Esophagus muscularis mucosa (tissue), 4 donors: ENCODE data around the gene HMX3. TPM values are rescaled to one million over a fixed set of nuclear protein-coding genes. Genes with fewer than 3 reads are reported as not detected.

Source experiments
- DNase-seq: peaks from one replicate; pipeline ENCODE4 v3.0.0-alpha.2; 2017; ENCODE audit errors: extremely low spot score
- H3K27ac ChIP-seq, 4 donors: fragments of 200-600 bp; sonication (generic); replicated peaks in 1 of 4; 1 replicate in 3 of 4; 2 replicates in 1 of 4; pipeline ENCODE4 v1.5.1; 2016 to 2019; ENCODE audit warnings: mild to moderate bottlenecking in 1 of 4
- H3K27me3 ChIP-seq, 4 donors: fragments of 200-600 bp; sonication (generic); one replicate each; pipeline versions ENCODE4 v1.5.1 to v1.6.0; 2016 to 2019
- H3K36me3 ChIP-seq, 4 donors: fragments of 200-600 bp; sonication (generic); one replicate each; pipeline ENCODE4 v1.5.1; 2016 to 2019
- H3K4me1 ChIP-seq, 4 donors: fragments of 200-600 bp; sonication (generic); one replicate each; pipeline ENCODE4 v1.5.1; 2016 to 2019
- H3K4me3 ChIP-seq, 4 donors: fragments of 200-600 bp; sonication (generic); 1 replicate in 2 of 4; 2 replicates in 2 of 4; pipeline ENCODE4 v1.5.1; 2016 to 2019; ENCODE audit warnings: mild to moderate bottlenecking in 4 of 4, moderate library complexity in 1 of 4
- H3K9me3 ChIP-seq, 4 donors: fragments of 200-600 bp; sonication (generic); 1 replicate in 3 of 4; 2 replicates in 1 of 4; pipeline ENCODE4 v1.5.1; 2016 to 2019
- EP300 ChIP-seq: sonication (generic); formaldehyde crosslinking; IDR thresholded peaks from one replicate; pipeline ENCODE4 v1.6.1; 2017; ENCODE audit warnings: antibody characterized with exemption
- POLR2A ChIP-seq: fragments of 450-650 bp; IDR thresholded peaks from one replicate; pipeline ENCODE4 v1.6.1; 2017; ENCODE audit warnings: antibody characterized with exemption, moderate library complexity, mild to moderate bottlenecking, low read depth
- POLR2AphosphoS5 ChIP-seq, 2 donors: sonication (generic); formaldehyde crosslinking; IDR thresholded peaks; one replicate each; pipeline ENCODE4 v1.6.1; 2017; ENCODE audit warnings: antibody characterized with exemption in 2 of 2
- WGBS: methylation state at CpG from one replicate; pipeline ENCODE4 v1.1.5; 2018; 5-methylcytosine and 5-hydroxymethylcytosine counted together
- intact Hi-C: fragments of 100-400 bp; cut with DNase I; formaldehyde crosslinking; loops from one replicate; pipeline ENCODE4 v1.15.1; 2023
- total RNA-seq, 4 donors: library from RNA; depleted of rRNA; stranded (reverse); fragments of >200 nt; gene quantifications; one replicate each; pipeline versions ENCODE4 v1.1.0 to v1.2.1, GENCODE V29; 2016
- TF ChIP-seq, protein P1 (sequence below), 3 experiments: fragments of 200-600 bp in 2 of 3; fragments of 450-650 bp in 1 of 3; sonication (generic) in 2 of 3; IDR thresholded peaks; one replicate each; pipeline ENCODE4 v1.5.1; 2017 to 2019; ENCODE audit warnings: antibody characterized with exemption in 3 of 3, mild to moderate bottlenecking in 2 of 3, moderate library complexity in 1 of 3

Gene HMX3
- total RNA-seq, 4 donors from 2014 or later, result not detected

DNA sequence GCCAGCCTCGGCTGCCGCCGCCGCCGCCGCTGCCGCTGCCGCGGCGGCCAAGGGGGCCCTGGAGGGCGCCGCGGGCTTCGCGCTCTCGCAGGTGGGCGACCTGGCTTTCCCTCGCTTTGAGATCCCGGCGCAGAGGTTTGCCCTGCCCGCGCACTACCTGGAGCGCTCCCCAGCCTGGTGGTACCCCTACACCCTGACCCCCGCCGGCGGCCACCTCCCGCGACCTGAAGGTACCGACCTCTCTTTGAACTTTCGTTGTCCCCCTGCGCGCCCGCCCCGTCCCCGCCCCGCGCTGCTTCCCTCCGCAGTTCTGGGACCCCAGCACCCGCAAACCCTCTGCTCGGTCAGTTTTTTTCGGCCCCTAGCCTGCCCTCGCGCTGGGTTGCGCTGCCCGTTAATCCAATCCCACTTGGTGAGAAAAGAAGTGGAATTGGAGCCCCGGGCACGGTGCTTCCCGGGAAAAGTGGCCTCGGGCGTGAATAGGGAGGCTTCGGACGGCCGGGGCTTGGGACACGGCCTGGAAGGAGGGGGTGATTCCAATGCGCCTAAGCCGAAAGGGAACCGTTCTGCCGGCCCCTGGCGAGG lies 543 bp downstream of the HMX3 start:
- intact Hi-C loops, result no loop called here
- H3K27ac ChIP-seq, result no peak overlapping the region
- TF ChIP-seq, protein P1, sequence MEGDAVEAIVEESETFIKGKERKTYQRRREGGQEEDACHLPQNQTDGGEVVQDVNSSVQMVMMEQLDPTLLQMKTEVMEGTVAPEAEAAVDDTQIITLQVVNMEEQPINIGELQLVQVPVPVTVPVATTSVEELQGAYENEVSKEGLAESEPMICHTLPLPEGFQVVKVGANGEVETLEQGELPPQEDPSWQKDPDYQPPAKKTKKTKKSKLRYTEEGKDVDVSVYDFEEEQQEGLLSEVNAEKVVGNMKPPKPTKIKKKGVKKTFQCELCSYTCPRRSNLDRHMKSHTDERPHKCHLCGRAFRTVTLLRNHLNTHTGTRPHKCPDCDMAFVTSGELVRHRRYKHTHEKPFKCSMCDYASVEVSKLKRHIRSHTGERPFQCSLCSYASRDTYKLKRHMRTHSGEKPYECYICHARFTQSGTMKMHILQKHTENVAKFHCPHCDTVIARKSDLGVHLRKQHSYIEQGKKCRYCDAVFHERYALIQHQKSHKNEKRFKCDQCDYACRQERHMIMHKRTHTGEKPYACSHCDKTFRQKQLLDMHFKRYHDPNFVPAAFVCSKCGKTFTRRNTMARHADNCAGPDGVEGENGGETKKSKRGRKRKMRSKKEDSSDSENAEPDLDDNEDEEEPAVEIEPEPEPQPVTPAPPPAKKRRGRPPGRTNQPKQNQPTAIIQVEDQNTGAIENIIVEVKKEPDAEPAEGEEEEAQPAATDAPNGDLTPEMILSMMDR (IDR thresholded peaks at IDR 0.05), result no peak
- no peak for TF ChIP-seq POLR2AphosphoS5 (IDR thresholded peaks at IDR 0.05)
- no peak for TF ChIP-seq POLR2A
- no peak for TF ChIP-seq EP300
- 4% methylated on average over 24 of the region's 59 CpGs for WGBS
- H3K36me3 ChIP-seq, result no peaks in the 10 kb centered on the region
- peaks cover 45 to 75% (median 71%) of the 10 kb centered on the region in 4 donors for H3K4me1 ChIP-seq
- peak overlapping the region; percentile 49 to 61 (median 50) for H3K4me3 ChIP-seq
- DNase-seq, result no peak
- peaks cover 29 to 100% (median 97%) of the 10 kb centered on the region in 4 donors for H3K27me3 ChIP-seq
- H3K9me3 ChIP-seq, result no peaks in the 10 kb centered on the region

DNA sequence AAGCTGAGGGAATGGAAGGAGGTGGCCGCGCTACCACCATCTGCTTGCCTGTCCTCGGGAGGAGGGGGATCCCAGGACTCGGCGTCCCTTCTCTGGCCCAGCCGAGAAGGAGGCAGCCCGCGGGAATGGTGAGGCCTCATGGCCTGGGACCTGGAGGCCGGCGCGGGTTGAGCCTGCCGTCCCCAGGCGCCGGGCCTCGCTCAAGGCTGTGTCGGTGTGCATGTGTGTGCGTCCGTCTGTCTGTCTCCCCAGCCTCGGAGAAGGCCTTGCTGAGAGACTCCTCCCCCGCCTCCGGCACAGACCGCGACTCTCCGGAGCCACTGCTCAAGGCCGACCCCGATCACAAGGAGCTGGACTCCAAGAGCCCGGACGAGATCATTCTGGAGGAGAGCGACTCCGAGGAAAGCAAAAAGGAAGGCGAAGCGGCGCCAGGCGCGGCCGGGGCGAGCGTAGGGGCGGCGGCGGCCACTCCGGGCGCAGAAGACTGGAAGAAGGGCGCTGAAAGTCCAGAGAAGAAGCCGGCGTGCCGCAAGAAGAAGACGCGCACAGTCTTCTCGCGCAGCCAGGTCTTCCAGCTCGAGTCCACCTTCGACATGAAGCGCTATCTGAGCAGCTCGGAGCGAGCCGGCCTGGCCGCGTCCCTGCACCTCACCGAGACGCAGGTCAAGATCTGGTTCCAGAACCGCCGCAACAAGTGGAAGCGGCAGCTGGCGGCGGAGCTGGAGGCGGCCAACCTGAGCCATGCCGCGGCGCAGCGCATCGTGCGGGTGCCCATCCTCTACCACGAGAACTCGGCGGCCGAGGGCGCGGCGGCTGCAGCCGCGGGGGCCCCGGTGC lies 1.3 kb downstream of the HMX3 start:
- peak overlapping the region; percentile 49 to 61 (median 50) for H3K4me3 ChIP-seq
- intact Hi-C loops, result no loop called here
- H3K27me3 ChIP-seq, result peaks cover 29 to 100% (median 97%) of the 10 kb centered on the region in 4 donors
- under 1% methylated on average over 37 of the region's 83 CpGs for WGBS
- no peak for TF ChIP-seq EP300
- no peak for TF ChIP-seq POLR2AphosphoS5 (IDR thresholded peaks at IDR 0.05)
- TF ChIP-seq POLR2A, result no peak
- TF ChIP-seq, protein P1 (IDR thresholded peaks at IDR 0.05), result no peak
- H3K4me1 ChIP-seq, result peaks cover 45 to 77% (median 71%) of the 10 kb centered on the region in 4 donors
- no peak for DNase-seq
- no peak overlapping the region for H3K27ac ChIP-seq
- H3K36me3 ChIP-seq, result no peaks in the 10 kb centered on the region
- no peaks in the 10 kb centered on the region for H3K9me3 ChIP-seq

DNA sequence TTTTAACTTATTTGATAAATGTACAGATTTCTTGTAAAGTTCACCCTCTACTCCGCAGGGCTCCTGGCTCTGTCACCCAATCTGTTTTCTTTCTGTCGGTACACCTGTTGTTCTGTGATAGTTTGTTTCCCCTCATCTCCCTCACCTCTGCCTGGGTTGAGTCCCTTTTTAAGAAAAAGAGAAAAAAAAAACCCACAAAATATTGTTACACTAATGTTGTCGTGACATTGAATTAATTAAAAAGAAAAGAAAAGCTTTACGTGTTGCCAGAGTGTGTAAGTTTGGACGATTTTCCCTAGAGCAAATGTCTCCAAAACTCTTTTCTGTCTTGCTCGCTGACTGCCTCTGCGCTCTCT lies 3.4 kb downstream of the HMX3 start:
- TF ChIP-seq, protein P1 (IDR thresholded peaks at IDR 0.05), result no peak
- TF ChIP-seq POLR2A, result no peak
- no peak for TF ChIP-seq EP300
- TF ChIP-seq POLR2AphosphoS5 (IDR thresholded peaks at IDR 0.05), result no peak
- Histone ChIP-seq H3K4me1 (peaks cover 38 to 70% (median 65%) of the 10 kb centered on the region in 4 donors), H3K4me3 (no peak overlapping the region), H3K36me3 (no peaks in the 10 kb centered on the region), H3K27ac (no peak overlapping the region), H3K9me3 (no peaks in the 10 kb centered on the region), H3K27me3 (peaks cover 22 to 100% (median 96%) of the 10 kb centered on the region in 4 donors)
- intact Hi-C loops, result no loop called here
- DNase-seq, result no peak
- WGBS, result 17% methylated on average over 7 of the region's 7 CpGs

DNA sequence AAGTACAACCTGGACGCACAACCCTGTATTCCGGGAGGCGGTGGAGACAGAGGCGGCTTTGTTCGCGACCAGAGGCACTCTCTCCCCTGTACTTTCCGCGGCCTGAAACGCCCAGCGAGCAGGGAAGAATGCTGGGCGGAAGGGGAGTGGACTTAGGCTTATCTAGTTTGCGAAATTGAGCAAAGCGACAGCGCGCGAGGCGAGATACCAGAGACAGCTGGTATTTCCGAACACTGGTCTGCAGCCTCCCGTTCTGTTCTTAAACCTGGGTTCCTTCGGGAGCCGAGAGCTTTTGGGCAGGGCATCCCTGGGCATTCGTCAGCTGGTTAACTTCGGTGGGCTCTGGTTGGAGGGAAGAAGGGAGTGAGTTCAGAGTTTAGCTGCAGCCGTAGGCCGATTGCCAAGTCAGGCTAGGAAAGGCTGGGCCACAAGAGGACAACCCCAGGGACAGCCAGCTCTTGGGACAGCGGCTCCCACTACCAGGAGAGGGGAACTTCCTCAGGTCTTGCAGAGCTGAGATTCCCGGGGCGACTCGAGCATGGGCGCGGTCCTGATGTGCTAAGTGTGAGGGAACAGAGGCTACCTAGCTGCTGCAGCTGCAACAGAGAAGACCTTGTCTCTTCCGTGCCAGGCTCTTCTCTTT lies 3.9 kb downstream of the HMX3 start:
- H3K4me1 ChIP-seq, result peaks cover 38 to 65% (median 60%) of the 10 kb centered on the region in 4 donors
- TF ChIP-seq EP300 (no peak), POLR2AphosphoS5 (IDR thresholded peaks at IDR 0.05) (no peak), POLR2A (no peak)
- TF ChIP-seq, protein P1 (IDR thresholded peaks at IDR 0.05), result no peak
- H3K27me3 ChIP-seq, result peaks cover 22 to 100% (median 96%) of the 10 kb centered on the region in 4 donors
- WGBS, result 13% methylated on average over 15 of the region's 32 CpGs
- no peak overlapping the region for H3K27ac ChIP-seq
- intact Hi-C loops, result no loop called here
- H3K36me3 ChIP-seq, result no peaks in the 10 kb centered on the region
- DNase-seq, result peak; percentile 74
- no peaks in the 10 kb centered on the region for H3K9me3 ChIP-seq
- no peak overlapping the region for H3K4me3 ChIP-seq
